ENCODE measurements around the gene OPHN1. TPM values are rescaled to one million over a fixed set of nuclear protein-coding genes. Genes with fewer than 3 reads are reported as not detected.

OPHN1 gene
- total RNA-seq, 1 experiment from 2014 or later, result not detected

DNA sequence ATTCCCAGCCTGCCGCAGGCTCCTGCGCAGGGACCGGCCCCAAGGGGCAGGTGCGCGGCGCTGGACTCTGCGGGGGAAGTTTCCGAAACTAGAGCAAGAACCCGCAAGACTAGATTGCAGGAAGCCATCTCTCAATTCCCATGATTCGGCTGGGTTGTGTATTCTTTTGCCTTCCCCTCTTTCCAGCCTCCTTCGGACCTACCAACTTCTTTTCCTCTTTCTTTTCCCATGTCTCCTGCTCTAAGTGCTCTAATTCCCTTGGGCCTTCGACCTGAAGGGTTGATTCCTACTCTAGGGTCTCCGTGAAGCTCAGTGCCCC, 645 bp upstream of the OPHN1 start:
- Histone ChIP-seq H4K20me1 (ENCODE audit: insufficient read depth, low read depth, low read length) (no peaks in the 10 kb centered on the region), H3K4me3 (ENCODE audit: low read length) (no peak overlapping the region), H3K27ac (ENCODE audit: low read length) (no peak overlapping the region), H3K79me2 (ENCODE audit: low read length) (no peaks in the 10 kb centered on the region), H3K36me3 (ENCODE audit: insufficient read depth, low read length) (no peaks in the 10 kb centered on the region), H3K27me3 (ENCODE audit: low read length) (no peaks in the 10 kb centered on the region), H3K9me2 (replicated peaks; ENCODE audit: insufficient read depth, low read length) (no peaks in the 10 kb centered on the region), H3K4me1 (ENCODE audit: low read length) (no peaks in the 10 kb centered on the region), H3K4me2 (ENCODE audit: low read depth, low read length, poor library complexity, severe bottlenecking) (no peak overlapping the region), H3K9me3 (ENCODE audit: low read length) (no peaks in the 10 kb centered on the region), H3K9ac (ENCODE audit: low read length) (no peak overlapping the region), H2AFZ (ENCODE audit: low read length) (no peak overlapping the region)
- DNase-seq, result no peak

- H3K9me3 ChIP-seq (ENCODE audit: low read length), result no peaks in the 10 kb centered on the region
- no peaks in the 10 kb centered on the region for H3K36me3 ChIP-seq (ENCODE audit: insufficient read depth, low read length)
- H3K27me3 ChIP-seq (ENCODE audit: low read length), result no peaks in the 10 kb centered on the region
- no peaks in the 10 kb centered on the region for H3K9me2 ChIP-seq (replicated peaks; ENCODE audit: insufficient read depth, low read length)
- H3K4me2 ChIP-seq (ENCODE audit: low read depth, low read length, poor library complexity, severe bottlenecking), result no peak overlapping the region
- no peaks in the 10 kb centered on the region for H4K20me1 ChIP-seq (ENCODE audit: insufficient read depth, low read depth, low read length)
- no peak overlapping the region for H2AFZ ChIP-seq (ENCODE audit: low read length)
- H3K27ac ChIP-seq (ENCODE audit: low read length), result no peak overlapping the region
- H3K4me1 ChIP-seq (ENCODE audit: low read length), result no peaks in the 10 kb centered on the region
- no peak overlapping the region for H3K9ac ChIP-seq (ENCODE audit: low read length)
- DNase-seq, result no peak
- H3K4me3 ChIP-seq (ENCODE audit: low read length), result no peak overlapping the region
- no peaks in the 10 kb centered on the region for H3K79me2 ChIP-seq (ENCODE audit: low read length)
Measured at GRCh38 chrX:68432648-68433047, 647 bp downstream of the OPHN1 start.

- no peaks in the 10 kb centered on the region for H3K79me2 ChIP-seq (ENCODE audit: low read length)
- no peaks in the 10 kb centered on the region for H3K36me3 ChIP-seq (ENCODE audit: insufficient read depth, low read length)
- no peaks in the 10 kb centered on the region for H3K4me1 ChIP-seq (ENCODE audit: low read length)
- H3K9me3 ChIP-seq (ENCODE audit: low read length), result no peaks in the 10 kb centered on the region
- H3K4me2 ChIP-seq (ENCODE audit: low read depth, low read length, poor library complexity, severe bottlenecking), result no peak overlapping the region
- no peaks in the 10 kb centered on the region for H4K20me1 ChIP-seq (ENCODE audit: insufficient read depth, low read depth, low read length)
- H3K27ac ChIP-seq (ENCODE audit: low read length), result no peak overlapping the region
- H3K9me2 ChIP-seq (replicated peaks; ENCODE audit: insufficient read depth, low read length), result no peaks in the 10 kb centered on the region
- no peak overlapping the region for H2AFZ ChIP-seq (ENCODE audit: low read length)
- no peak for DNase-seq
- no peak overlapping the region for H3K4me3 ChIP-seq (ENCODE audit: low read length)
- H3K27me3 ChIP-seq (ENCODE audit: low read length), result no peaks in the 10 kb centered on the region
- no peak overlapping the region for H3K9ac ChIP-seq (ENCODE audit: low read length)
Measured at GRCh38 chrX:68431836-68432235, 1.5 kb downstream of the OPHN1 start.

GRCh38 chrX:68429216-68429615, 4.1 kb downstream of the OPHN1 start:
- Histone ChIP-seq H3K9me3 (ENCODE audit: low read length) (no peaks in the 10 kb centered on the region), H3K9me2 (replicated peaks; ENCODE audit: insufficient read depth, low read length) (no peaks in the 10 kb centered on the region), H3K4me3 (ENCODE audit: low read length) (no peak overlapping the region), H3K27ac (ENCODE audit: low read length) (no peak overlapping the region), H3K27me3 (ENCODE audit: low read length) (no peaks in the 10 kb centered on the region), H4K20me1 (ENCODE audit: insufficient read depth, low read depth, low read length) (no peaks in the 10 kb centered on the region), H3K4me2 (ENCODE audit: low read depth, low read length, poor library complexity, severe bottlenecking) (no peak overlapping the region), H2AFZ (ENCODE audit: low read length) (no peak overlapping the region), H3K9ac (ENCODE audit: low read length) (no peak overlapping the region), H3K36me3 (ENCODE audit: insufficient read depth, low read length) (no peaks in the 10 kb centered on the region), H3K4me1 (ENCODE audit: low read length) (no peaks in the 10 kb centered on the region), H3K79me2 (ENCODE audit: low read length) (no peaks in the 10 kb centered on the region)
- DNase-seq, result no peak

GRCh38 chrX:68428431-68428830, 4.9 kb downstream of the OPHN1 start:
- Histone ChIP-seq H3K27me3 (ENCODE audit: low read length) (no peaks in the 10 kb centered on the region), H3K79me2 (ENCODE audit: low read length) (no peaks in the 10 kb centered on the region), H2AFZ (ENCODE audit: low read length) (no peak overlapping the region), H3K9me3 (ENCODE audit: low read length) (no peaks in the 10 kb centered on the region), H3K9me2 (replicated peaks; ENCODE audit: insufficient read depth, low read length) (no peaks in the 10 kb centered on the region), H3K36me3 (ENCODE audit: insufficient read depth, low read length) (no peaks in the 10 kb centered on the region), H3K27ac (ENCODE audit: low read length) (no peak overlapping the region), H4K20me1 (ENCODE audit: insufficient read depth, low read depth, low read length) (no peaks in the 10 kb centered on the region), H3K9ac (ENCODE audit: low read length) (no peak overlapping the region), H3K4me1 (ENCODE audit: low read length) (no peaks in the 10 kb centered on the region), H3K4me3 (ENCODE audit: low read length) (no peak overlapping the region), H3K4me2 (ENCODE audit: low read depth, low read length, poor library complexity, severe bottlenecking) (no peak overlapping the region)
- DNase-seq, result no peak

DNA sequence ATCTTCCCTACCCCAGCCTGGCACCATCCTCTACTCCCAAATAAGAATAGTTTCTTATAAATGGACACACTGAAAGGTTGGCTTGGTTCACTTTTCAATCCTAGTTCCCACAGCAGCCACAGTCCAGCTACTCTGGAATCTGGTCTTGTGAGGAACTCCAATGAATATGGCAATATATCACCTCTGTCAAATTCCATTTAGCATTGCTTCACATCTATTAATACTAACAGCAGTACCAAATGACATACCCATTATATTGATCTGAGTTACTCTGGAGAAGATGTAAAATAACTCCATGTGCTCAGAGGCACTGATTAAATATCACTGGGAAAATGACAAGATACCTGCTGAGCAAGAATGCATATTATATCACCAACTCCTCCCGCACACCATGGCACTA, 8.6 kb downstream of the OPHN1 start:
- no peak overlapping the region for H3K9ac ChIP-seq (ENCODE audit: low read length)
- H3K27ac ChIP-seq (ENCODE audit: low read length), result no peak overlapping the region
- H3K4me3 ChIP-seq (ENCODE audit: low read length), result no peak overlapping the region
- H3K4me2 ChIP-seq (ENCODE audit: low read depth, low read length, poor library complexity, severe bottlenecking), result no peak overlapping the region
- no peak for DNase-seq
- no peaks in the 10 kb centered on the region for H3K9me3 ChIP-seq (ENCODE audit: low read length)
- H2AFZ ChIP-seq (ENCODE audit: low read length), result no peak overlapping the region
- H4K20me1 ChIP-seq (ENCODE audit: insufficient read depth, low read depth, low read length), result no peaks in the 10 kb centered on the region
- H3K36me3 ChIP-seq (ENCODE audit: insufficient read depth, low read length), result no peaks in the 10 kb centered on the region
- no peaks in the 10 kb centered on the region for H3K27me3 ChIP-seq (ENCODE audit: low read length)
- no peaks in the 10 kb centered on the region for H3K4me1 ChIP-seq (ENCODE audit: low read length)
- H3K9me2 ChIP-seq (replicated peaks; ENCODE audit: insufficient read depth, low read length), result no peaks in the 10 kb centered on the region
- H3K79me2 ChIP-seq (ENCODE audit: low read length), result no peaks in the 10 kb centered on the region

- H3K4me2 ChIP-seq (ENCODE audit: low read depth, low read length, poor library complexity, severe bottlenecking), result no peak overlapping the region
- H3K4me1 ChIP-seq (ENCODE audit: low read length), result no peaks in the 10 kb centered on the region
- H3K9ac ChIP-seq (ENCODE audit: low read length), result no peak overlapping the region
- no peaks in the 10 kb centered on the region for H4K20me1 ChIP-seq (ENCODE audit: insufficient read depth, low read depth, low read length)
- no peaks in the 10 kb centered on the region for H3K27me3 ChIP-seq (ENCODE audit: low read length)
- no peaks in the 10 kb centered on the region for H3K36me3 ChIP-seq (ENCODE audit: insufficient read depth, low read length)
- no peaks in the 10 kb centered on the region for H3K79me2 ChIP-seq (ENCODE audit: low read length)
- H3K4me3 ChIP-seq (ENCODE audit: low read length), result no peak overlapping the region
- no peaks in the 10 kb centered on the region for H3K9me3 ChIP-seq (ENCODE audit: low read length)
- no peak overlapping the region for H2AFZ ChIP-seq (ENCODE audit: low read length)
- H3K27ac ChIP-seq (ENCODE audit: low read length), result no peak overlapping the region
- DNase-seq, result no peak
- no peaks in the 10 kb centered on the region for H3K9me2 ChIP-seq (replicated peaks; ENCODE audit: insufficient read depth, low read length)
Measured at GRCh38 chrX:68422478-68422877, 10.8 kb downstream of the OPHN1 start.

DNA sequence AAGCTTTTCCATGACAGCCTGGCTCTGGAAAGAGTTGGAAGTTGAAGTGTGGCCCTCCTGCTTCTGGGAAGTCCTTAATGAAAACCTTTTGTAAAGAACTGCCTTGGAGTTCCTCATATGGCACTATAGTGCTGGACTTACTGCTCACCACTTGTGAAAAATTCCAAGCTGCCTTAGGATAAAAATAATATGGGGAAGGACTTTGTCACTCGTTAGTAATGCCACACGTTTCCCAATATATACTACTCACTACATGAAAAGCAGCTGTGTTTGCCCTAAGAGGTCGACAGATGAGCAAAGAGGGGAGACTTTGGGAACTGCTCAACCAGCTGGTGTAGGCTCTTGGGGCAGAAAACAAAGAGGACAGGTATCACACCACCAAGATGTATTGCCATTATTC, 11.7 kb downstream of the OPHN1 start:
- H3K9me3 ChIP-seq (ENCODE audit: low read length), result no peaks in the 10 kb centered on the region

DNA sequence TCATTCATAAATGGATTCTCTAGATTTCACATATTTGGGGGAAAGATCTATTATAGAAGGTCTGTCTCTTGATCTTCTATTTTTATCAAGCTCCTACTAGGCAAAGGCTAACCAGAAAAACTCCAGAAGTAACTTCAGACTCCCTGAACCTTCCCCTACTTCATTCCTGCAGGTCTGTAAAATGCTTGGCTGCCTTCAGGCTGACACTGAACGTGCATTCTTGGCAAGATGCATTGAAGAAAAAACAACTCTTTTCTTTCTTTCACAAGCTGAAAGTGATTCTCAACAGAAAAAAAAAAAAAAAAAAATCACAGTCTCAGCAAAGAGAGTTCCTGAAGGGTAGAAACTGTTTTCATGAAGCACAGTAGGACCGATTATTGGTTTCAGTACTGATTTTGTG, 12.7 kb downstream of the OPHN1 start:
- no peak overlapping the region for H3K4me2 ChIP-seq (ENCODE audit: low read depth, low read length, poor library complexity, severe bottlenecking)
- no peaks in the 10 kb centered on the region for H3K27me3 ChIP-seq (ENCODE audit: low read length)
- no peaks in the 10 kb centered on the region for H3K9me3 ChIP-seq (ENCODE audit: low read length)
- H3K4me1 ChIP-seq (ENCODE audit: low read length), result no peaks in the 10 kb centered on the region
- H3K4me3 ChIP-seq (ENCODE audit: low read length), result no peak overlapping the region
- no peak for DNase-seq
- no peaks in the 10 kb centered on the region for H3K79me2 ChIP-seq (ENCODE audit: low read length)
- H4K20me1 ChIP-seq (ENCODE audit: insufficient read depth, low read depth, low read length), result no peaks in the 10 kb centered on the region
- no peaks in the 10 kb centered on the region for H3K9me2 ChIP-seq (replicated peaks; ENCODE audit: insufficient read depth, low read length)
- H3K9ac ChIP-seq (ENCODE audit: low read length), result no peak overlapping the region
- H3K36me3 ChIP-seq (ENCODE audit: insufficient read depth, low read length), result no peaks in the 10 kb centered on the region
- no peak overlapping the region for H3K27ac ChIP-seq (ENCODE audit: low read length)
- H2AFZ ChIP-seq (ENCODE audit: low read length), result no peak overlapping the region

More for the DNA sequence above, 11.7 kb downstream of the OPHN1 start:
- no peaks in the 10 kb centered on the region for H3K79me2 ChIP-seq (ENCODE audit: low read length)
- no peak overlapping the region for H3K4me2 ChIP-seq (ENCODE audit: low read depth, low read length, poor library complexity, severe bottlenecking)
- H3K9me2 ChIP-seq (replicated peaks; ENCODE audit: insufficient read depth, low read length), result no peaks in the 10 kb centered on the region
- H3K4me3 ChIP-seq (ENCODE audit: low read length), result no peak overlapping the region
- H3K27me3 ChIP-seq (ENCODE audit: low read length), result no peaks in the 10 kb centered on the region
- no peaks in the 10 kb centered on the region for H3K4me1 ChIP-seq (ENCODE audit: low read length)
- no peak for DNase-seq
- H3K9ac ChIP-seq (ENCODE audit: low read length), result no peak overlapping the region
- no peak overlapping the region for H2AFZ ChIP-seq (ENCODE audit: low read length)
- no peaks in the 10 kb centered on the region for H4K20me1 ChIP-seq (ENCODE audit: insufficient read depth, low read depth, low read length)
- H3K27ac ChIP-seq (ENCODE audit: low read length), result no peak overlapping the region
- H3K36me3 ChIP-seq (ENCODE audit: insufficient read depth, low read length), result no peaks in the 10 kb centered on the region

All from Karpas-422 (cell line).